Measurements from ENCODE around the gene PTPRM.

Gene PTPRM

GRCh38 chr18:8036551-8036950 is 469.4 kb downstream of the PTPRM start:
- Histone ChIP-seq H3K9me3 (ENCODE audit: control insufficient read depth, insufficient read depth, low read length) (no peaks in the 10 kb centered on the region), H3K4me2 (ENCODE audit: low read length) (no peak overlapping the region), H3K4me3 (ENCODE audit: low read length) (no peak overlapping the region), H3K9me2 (replicated peaks; ENCODE audit: control insufficient read depth, low read length) (no peaks in the 10 kb centered on the region), H3K4me1 (ENCODE audit: control insufficient read depth, low read length) (no peaks in the 10 kb centered on the region), H3K79me2 (ENCODE audit: control insufficient read depth, low read length) (no peaks in the 10 kb centered on the region), H4K20me1 (ENCODE audit: control insufficient read depth, insufficient read depth, low read depth, low read length) (no peaks in the 10 kb centered on the region), H3K27ac (ENCODE audit: low read depth, low read length) (no peak overlapping the region), H3K27me3 (ENCODE audit: control insufficient read depth, low read length) (no peaks in the 10 kb centered on the region), H3K36me3 (ENCODE audit: control insufficient read depth, low read length) (no peaks in the 10 kb centered on the region), H3F3A (ENCODE audit: control insufficient read depth, insufficient read depth) (no peaks in the 10 kb centered on the region)
- TF ChIP-seq CTCF (IDR thresholded peaks at IDR 0.05; ENCODE audit: low read depth, low read length, poor library complexity, severe bottlenecking) (no peak), EZH2phosphoT487 (IDR thresholded peaks at IDR 0.05; ENCODE audit: borderline replicate concordance, low read length) (no peak)

DNA sequence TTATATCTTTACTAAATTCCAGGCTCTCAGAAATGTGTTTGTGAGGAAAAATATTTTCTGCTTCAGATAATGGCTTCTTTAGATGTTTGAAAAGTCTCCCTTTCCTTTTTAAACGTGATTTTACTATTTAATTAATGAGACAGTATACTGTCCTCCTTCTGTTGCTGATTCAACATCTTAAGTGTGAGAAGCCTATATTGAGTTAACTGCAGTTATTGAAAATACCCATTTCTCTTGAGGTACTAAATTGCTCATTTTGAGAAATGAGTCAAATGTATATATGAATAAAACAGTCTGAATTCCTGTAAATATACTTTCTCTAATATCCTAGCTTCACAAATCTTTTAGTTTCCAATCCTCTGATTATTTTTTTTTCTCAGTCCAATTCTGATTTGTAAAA is 470.2 kb downstream of the PTPRM start:
- Histone ChIP-seq H3K36me3 (ENCODE audit: control insufficient read depth, low read length) (no peaks in the 10 kb centered on the region), H3K4me1 (ENCODE audit: control insufficient read depth, low read length) (no peaks in the 10 kb centered on the region), H3F3A (ENCODE audit: control insufficient read depth, insufficient read depth) (no peaks in the 10 kb centered on the region), H3K9me2 (replicated peaks; ENCODE audit: control insufficient read depth, low read length) (no peaks in the 10 kb centered on the region), H3K4me3 (ENCODE audit: low read length) (no peak overlapping the region), H3K27me3 (ENCODE audit: control insufficient read depth, low read length) (no peaks in the 10 kb centered on the region), H4K20me1 (ENCODE audit: control insufficient read depth, insufficient read depth, low read depth, low read length) (no peaks in the 10 kb centered on the region), H3K79me2 (ENCODE audit: control insufficient read depth, low read length) (no peaks in the 10 kb centered on the region), H3K9me3 (ENCODE audit: control insufficient read depth, insufficient read depth, low read length) (no peaks in the 10 kb centered on the region), H3K27ac (ENCODE audit: low read depth, low read length) (no peak overlapping the region), H3K4me2 (ENCODE audit: low read length) (no peak overlapping the region)
- TF ChIP-seq EZH2phosphoT487 (IDR thresholded peaks at IDR 0.05; ENCODE audit: borderline replicate concordance, low read length): no peak
- TF ChIP-seq CTCF (IDR thresholded peaks at IDR 0.05; ENCODE audit: low read depth, low read length, poor library complexity, severe bottlenecking): no peak

GRCh38 chr18:8040021-8040420 is 472.9 kb downstream of the PTPRM start:
- Histone ChIP-seq H3K27ac (ENCODE audit: low read depth, low read length) (no peak overlapping the region), H3K4me2 (ENCODE audit: low read length) (no peak overlapping the region), H3K9me3 (ENCODE audit: control insufficient read depth, insufficient read depth, low read length) (no peaks in the 10 kb centered on the region), H3K9me2 (replicated peaks; ENCODE audit: control insufficient read depth, low read length) (no peaks in the 10 kb centered on the region), H3K4me3 (ENCODE audit: low read length) (no peak overlapping the region), H3K79me2 (ENCODE audit: control insufficient read depth, low read length) (no peaks in the 10 kb centered on the region), H3K27me3 (ENCODE audit: control insufficient read depth, low read length) (no peaks in the 10 kb centered on the region), H4K20me1 (ENCODE audit: control insufficient read depth, insufficient read depth, low read depth, low read length) (no peaks in the 10 kb centered on the region), H3K4me1 (ENCODE audit: control insufficient read depth, low read length) (no peaks in the 10 kb centered on the region), H3K36me3 (ENCODE audit: control insufficient read depth, low read length) (no peaks in the 10 kb centered on the region), H3F3A (ENCODE audit: control insufficient read depth, insufficient read depth) (no peaks in the 10 kb centered on the region)
- TF ChIP-seq EZH2phosphoT487 (IDR thresholded peaks at IDR 0.05; ENCODE audit: borderline replicate concordance, low read length) (no peak), CTCF (IDR thresholded peaks at IDR 0.05; ENCODE audit: low read depth, low read length, poor library complexity, severe bottlenecking) (no peak)
